Fibroblast of the aortic adventitia (primary cell): Measurements from ENCODE around the gene BTBD16. TPM values are rescaled to one million over a fixed set of nuclear protein-coding genes. Genes with fewer than 3 reads are reported as not detected.

Experiments used
- DNase-seq: peaks from one replicate; pipeline ENCODE4 v3.0.0-alpha.2; 2010; ENCODE audit warnings: low read depth
- H3K4me3 ChIP-seq: 2 replicates; pipeline ENCODE4 v1.5.1; 2011; ENCODE audit warnings: low read depth, mild to moderate bottlenecking, control low read depth, low read length, moderate library complexity
- CTCF ChIP-seq: IDR thresholded peaks from 2 replicates; pipeline ENCODE4 v1.5.1; 2011; ENCODE audit warnings: mild to moderate bottlenecking, low read length, control low read depth, inconsistent platforms; ENCODE audit not compliant: insufficient read depth
- total RNA-seq: library from RNA; depleted of rRNA; stranded (reverse); fragments of >200 nt; gene quantifications from 2 replicates; pipeline ENCODE4 v1.2.3, GENCODE V29; 2012; ENCODE audit warnings: low replicate concordance

BTBD16 gene
- total RNA-seq, 1 donor, result 0.09 TPM

- DNase-seq, result no peak
- H3K4me3 ChIP-seq, result no peak overlapping the region
- TF ChIP-seq CTCF, result no peak
These were observed 52.1 kb downstream of the BTBD16 start for GRCh38 chr10:122323189-122323588.

- no peak for TF ChIP-seq CTCF
- H3K4me3 ChIP-seq, result no peak overlapping the region
- peak; percentile 20 for DNase-seq
These were observed 53.0 kb downstream of the BTBD16 start for GRCh38 chr10:122323941-122324675.

- no peak for TF ChIP-seq CTCF
- DNase-seq, result no peak
- H3K4me3 ChIP-seq, result no peak overlapping the region
These were observed 54.1 kb downstream of the BTBD16 start for GRCh38 chr10:122325235-122325634.

- H3K4me3 ChIP-seq, result no peak overlapping the region
- DNase-seq, result no peak
- TF ChIP-seq CTCF, result no peak
These were observed 55.3 kb downstream of the BTBD16 start for GRCh38 chr10:122326385-122326784.

GRCh38 chr10:122326806-122327205 is 55.7 kb downstream of the BTBD16 start:
- no peak for TF ChIP-seq CTCF
- DNase-seq, result no peak

GRCh38 chr10:122327237-122328206 is 56.4 kb downstream of the BTBD16 start:
- H3K4me3 ChIP-seq, result no peak overlapping the region
- TF ChIP-seq CTCF, result no peak
- no peak for DNase-seq

More at GRCh38 chr10:122326806-122327205, 55.7 kb downstream of the BTBD16 start:
- no peak overlapping the region for H3K4me3 ChIP-seq
